H1 (cell line): Measurements from ENCODE around the gene FAAH. TPM values are rescaled to one million over a fixed set of nuclear protein-coding genes. Genes with fewer than 3 reads are reported as not detected.

Experiments used
- CTCF ChIA-PET: fragments of 300-600 bp; sonication (Branson Sonifier 250); formaldehyde crosslinking; loops from one replicate; lab custom pipeline; 2021; ENCODE audit not compliant: partially characterized antibody; lab: Charles Lee
- POLR2A ChIA-PET: fragments of 300-600 bp; sonication (Branson Sonifier 250); formaldehyde crosslinking; loops from one replicate; lab custom pipeline; 2021; ENCODE audit warnings: inconsistent platforms; ENCODE audit not compliant: partially characterized antibody; lab: Charles Lee
- DNase-seq, 2 experiments: peaks; one replicate each; pipeline versions ENCODE4 v3.0.0 to v3.0.0-alpha.2; 2010 to 2022; ENCODE audit warnings: low spot score in 2 of 2, low read depth in 1 of 2, mixed read lengths in 1 of 2
- FAIRE-seq: peaks from 2 replicates; lab custom pipeline; 2011; peaks lifted over from hg19 to GRCh38; lab: Jason Lieb, UNC
- H2AFZ ChIP-seq: 2 replicates; pipeline ENCODE4 v1.8.1; 2012; ENCODE audit warnings: low read length, inconsistent platforms
- H2AK5ac ChIP-seq: 2 replicates; pipeline ENCODE4 v1.6.1; 2013; ENCODE audit warnings: low read depth, low read length
- H2BK120ac ChIP-seq: replicated peaks from 2 replicates; pipeline ENCODE3; 2013; ENCODE audit warnings: low read depth, low read length, inconsistent platforms
- H2BK12ac ChIP-seq: 2 replicates; pipeline ENCODE4 v1.6.1; 2013; ENCODE audit warnings: low read depth, low read length
- H2BK15ac ChIP-seq: 2 replicates; pipeline ENCODE4 v1.6.1; 2013; ENCODE audit warnings: low read length
- H2BK20ac ChIP-seq: 2 replicates; pipeline ENCODE4 v1.6.1; 2013; ENCODE audit warnings: low read length
- H2BK5ac ChIP-seq: 2 replicates; pipeline ENCODE4 v1.6.1; 2013; ENCODE audit warnings: low read depth, low read length
- H3K14ac ChIP-seq: 2 replicates; pipeline ENCODE4 v1.6.1; 2013; ENCODE audit warnings: inconsistent platforms; ENCODE audit not compliant: insufficient read length
- H3K18ac ChIP-seq: 2 replicates; pipeline ENCODE4 v1.6.1; 2013; ENCODE audit warnings: low read length; ENCODE audit errors: extremely low read depth
- H3K23ac ChIP-seq: 2 replicates; pipeline ENCODE4 v1.6.1; 2013; ENCODE audit warnings: inconsistent platforms; ENCODE audit not compliant: insufficient read length
- H3K23me2 ChIP-seq: 2 replicates; pipeline ENCODE4 v1.6.1; 2013; ENCODE audit warnings: low read depth, low read length
- H3K27ac ChIP-seq: 2 replicates; pipeline ENCODE4 v1.6.1; 2011; ENCODE audit warnings: low read depth, low read length, inconsistent platforms
- H3K27me3 ChIP-seq, 4 experiments: replicated peaks in 1 of 4; 1 replicate in 1 of 4; 2 replicates in 3 of 4; pipeline versions ENCODE4 v1.6.1 to v1.8.1; 2011 to 2013; ENCODE audit warnings: low read length in 3 of 4, mild to moderate bottlenecking in 3 of 4, inconsistent platforms in 2 of 4, mixed read lengths in 2 of 4, moderate library complexity in 1 of 4; ENCODE audit not compliant: control insufficient read depth in 3 of 4, insufficient read depth in 3 of 4; ENCODE audit errors: extremely low read depth in 1 of 4
- H3K36me3 ChIP-seq, 4 experiments: 2 replicates each; pipeline versions ENCODE4 v1.6.1 to v1.8.1; 2011 to 2013; ENCODE audit warnings: mild to moderate bottlenecking in 4 of 4, low read length in 3 of 4, moderate library complexity in 2 of 4, control low read depth in 1 of 4, inconsistent platforms in 1 of 4; ENCODE audit not compliant: insufficient read depth in 4 of 4, control insufficient read depth in 2 of 4
- H3K4ac ChIP-seq: replicated peaks from 2 replicates; pipeline ENCODE3; 2013; ENCODE audit warnings: low read length, low read depth, mixed read lengths, inconsistent platforms; ENCODE audit not compliant: insufficient read length
- H3K4me1 ChIP-seq, 4 experiments: replicated peaks in 1 of 4; 1 replicate in 1 of 4; 2 replicates in 3 of 4; pipeline versions ENCODE4 v1.6.1 to v1.8.1; 2011 to 2013; ENCODE audit warnings: low read length in 3 of 4, inconsistent platforms in 2 of 4, mixed read lengths in 1 of 4; ENCODE audit not compliant: insufficient read depth in 4 of 4, control insufficient read depth in 3 of 4
- H3K4me2 ChIP-seq, 2 experiments: 2 replicates each; pipeline versions ENCODE4 v1.6.1 to v1.8.1; 2011 to 2013; ENCODE audit warnings: low read depth in 2 of 2, low read length in 2 of 2, control low read depth in 1 of 2, inconsistent platforms in 1 of 2, mild to moderate bottlenecking in 1 of 2; ENCODE audit not compliant: insufficient read depth in 1 of 2
- H3K4me3 ChIP-seq, 4 experiments: fragments of 200-600, 300-600 bp in 1 of 4; sonication (generic), shearing (Covaris generic), sonication (Bioruptor Twin) in 1 of 4; 2 replicates each; pipeline versions ENCODE4 v1.5.1 to v1.8.1; 2011 to 2016; ENCODE audit warnings: low read length in 4 of 4, low read depth in 3 of 4, control low read depth in 2 of 4, inconsistent platforms in 2 of 4, mild to moderate bottlenecking in 2 of 4, mixed read lengths in 1 of 4, moderate library complexity in 1 of 4; ENCODE audit not compliant: insufficient read depth in 2 of 4; ENCODE audit errors: extremely low read depth in 1 of 4
- H3K56ac ChIP-seq: replicated peaks from 2 replicates; pipeline ENCODE3; 2013; ENCODE audit warnings: low read depth, mild to moderate bottlenecking, mixed read lengths, low read length, inconsistent platforms; ENCODE audit not compliant: insufficient read length
- H3K79me1 ChIP-seq: 2 replicates; pipeline ENCODE4 v1.6.1; 2013; ENCODE audit warnings: low read depth, low read length, control low read depth
- H3K79me2 ChIP-seq, 2 experiments: 2 replicates each; pipeline versions ENCODE4 v1.6.1 to v1.8.1; 2012 to 2013; ENCODE audit warnings: low read length in 2 of 2, mild to moderate bottlenecking in 2 of 2, inconsistent platforms in 1 of 2; ENCODE audit not compliant: insufficient read depth in 2 of 2, control insufficient read depth in 1 of 2
- H3K9ac ChIP-seq, 4 experiments: replicated peaks in 1 of 4; 1 replicate in 1 of 4; 2 replicates in 3 of 4; pipeline versions ENCODE4 v1.6.1 to v1.8.1; 2011 to 2013; ENCODE audit warnings: low read depth in 3 of 4, low read length in 3 of 4, control low read depth in 2 of 4, mild to moderate bottlenecking in 2 of 4, moderate library complexity in 2 of 4, inconsistent platforms in 1 of 4; ENCODE audit errors: extremely low read depth in 1 of 4
- H3K9me3 ChIP-seq, 2 experiments: 2 replicates each; pipeline versions ENCODE4 v1.6.1 to v1.8.1; 2012 to 2013; ENCODE audit warnings: mild to moderate bottlenecking in 2 of 2, moderate library complexity in 2 of 2, control low read depth in 1 of 2, inconsistent platforms in 1 of 2, low read depth in 1 of 2, low read length in 1 of 2, mixed read lengths in 1 of 2; ENCODE audit not compliant: insufficient read depth in 2 of 2
- H4K20me1 ChIP-seq, 2 experiments: replicated peaks in 1 of 2; 2 replicates each; pipeline versions ENCODE3 to v1.8.1; 2011 to 2013; ENCODE audit warnings: inconsistent platforms in 2 of 2, low read length in 2 of 2, mild to moderate bottlenecking in 1 of 2; ENCODE audit not compliant: insufficient read depth in 2 of 2, control insufficient read depth in 1 of 2
- H4K5ac ChIP-seq: 2 replicates; pipeline ENCODE4 v1.6.1; 2013; ENCODE audit warnings: low read length, low read depth, mixed read lengths, inconsistent platforms; ENCODE audit not compliant: insufficient read length
- H4K8ac ChIP-seq: 2 replicates; pipeline ENCODE4 v1.8.0; 2013; ENCODE audit warnings: mild to moderate bottlenecking, moderate library complexity, low read length, inconsistent platforms; ENCODE audit not compliant: insufficient read depth; ENCODE audit errors: extremely low read depth
- H4K91ac ChIP-seq: replicated peaks from 2 replicates; pipeline ENCODE3; 2013; ENCODE audit warnings: low read length, mixed read lengths, inconsistent platforms; ENCODE audit not compliant: insufficient read length
- ASH2L ChIP-seq: fragments of 200-600, 300-600 bp; sonication (generic); IDR thresholded peaks from one replicate; pipeline ENCODE4 v1.7.1; 2017; ENCODE audit warnings: low read length
- FOSL1 ChIP-seq: IDR thresholded peaks from 2 replicates; pipeline ENCODE4 v1.6.1; 2011; ENCODE audit warnings: mild to moderate bottlenecking, low read depth, low read length, moderate library complexity; ENCODE audit not compliant: insufficient read depth
- KDM1A ChIP-seq: fragments of 200-600, 300-600 bp; sonication (generic); IDR thresholded peaks from 2 replicates; pipeline ENCODE4 v1.7.1; 2016; ENCODE audit warnings: mild to moderate bottlenecking, low read length, borderline replicate concordance
- MAX ChIP-seq: IDR thresholded peaks from 2 replicates; pipeline ENCODE4 v1.6.1; 2012; ENCODE audit warnings: inconsistent platforms
- RBBP5 ChIP-seq: IDR thresholded peaks from 2 replicates; pipeline ENCODE4 v1.7.1; 2012; ENCODE audit warnings: low read depth, mild to moderate bottlenecking, inconsistent platforms, low read length, moderate library complexity, borderline replicate concordance
- RFX5 ChIP-seq: IDR thresholded peaks from 2 replicates; pipeline ENCODE4 v1.6.1; 2011; ENCODE audit warnings: low read depth, low read length, improper control_type of control experiment, borderline replicate concordance
- SIX5 ChIP-seq: IDR thresholded peaks from 2 replicates; pipeline ENCODE4 v1.6.1; 2011; ENCODE audit warnings: mild to moderate bottlenecking, low read depth, low read length
- SP4 ChIP-seq: IDR thresholded peaks from 2 replicates; pipeline ENCODE4 v1.6.1; 2012; ENCODE audit warnings: low read length, inconsistent platforms
- TAF7 ChIP-seq: optimal IDR thresholded peaks from 2 replicates; pipeline ENCODE3; 2011; ENCODE audit warnings: low read depth, mild to moderate bottlenecking, inconsistent platforms, low read length, moderate library complexity, borderline replicate concordance
- YY1 ChIP-seq: IDR thresholded peaks from 2 replicates; pipeline ENCODE4 v1.6.1; 2011; ENCODE audit warnings: low read depth, mild to moderate bottlenecking, low read length
- WGBS, 2 experiments: shearing (Covaris generic) in 1 of 2; methylation state at CpG; one replicate each; pipeline versions ENCODE4 v1.1.6 to v1.1.7; 2013 to 2015; ENCODE audit warnings: low lambda C conversion rate in 2 of 2, mixed read lengths in 2 of 2, inconsistent platforms in 1 of 2, low coverage in 1 of 2, missing lambda C conversion rate in 1 of 2; ENCODE audit not compliant: insufficient replicate concordance in 2 of 2, insufficient coverage in 1 of 2, insufficient read length in 1 of 2; ENCODE audit errors: extremely low coverage in 1 of 2, missing lambda C conversion rate in 1 of 2; 5-methylcytosine and 5-hydroxymethylcytosine counted together
- polyA plus RNA-seq, 7 experiments: library from polyadenylated mRNA; depleted of rRNA in 3 of 7; stranded (reverse) in 5 of 7; unstranded in 2 of 7; fragments of >200 nt in 5 of 7; fragments of 200-250 nt in 2 of 7; gene quantifications; 1 replicate in 5 of 7; 2 replicates in 1 of 7; 4 replicates in 1 of 7; pipeline versions ENCODE4 v1.2.1 to v1.2.3, GENCODE V29; 2011 to 2013; ENCODE audit warnings: missing spikeins in 2 of 7, mixed read lengths in 2 of 7
- total RNA-seq: library from RNA; stranded (reverse); fragmentation: NEBNext Ultra II Directional; extraction: Animal tissue kit (Norgen Biotek cat#: 25700); gene quantifications from 2 replicates; pipeline ENCODE4 v1.2.1, GENCODE V29; 2021
- TF ChIP-seq, protein P1 (sequence below), 3 experiments: IDR thresholded peaks; 1 replicate in 2 of 3; 2 replicates in 1 of 3; pipeline versions ENCODE4 v1.5.1 to v1.6.1; 2011; ENCODE audit warnings: low read length in 3 of 3, mild to moderate bottlenecking in 3 of 3, inconsistent platforms in 2 of 3, low read depth in 1 of 3, moderate library complexity in 1 of 3; ENCODE audit not compliant: insufficient read depth in 1 of 3; ENCODE audit errors: control extremely low read depth in 1 of 3

FAAH gene
- total and polyA plus RNA-seq, 2 of the 8 experiments (the other 6 are each of a cell fraction or from before 2014, with no cell fraction given): 41.2 to 47.3 TPM

- Histone ChIP-seq H4K20me1 (no peaks in the 10 kb centered on the region), H2BK12ac (0 out of 2 replicates have a peak overlapping the region, but pooled peaks have one; percentile 2), H3K9me3 (no peaks in the 10 kb centered on the region), H3K36me3 (no peaks in the 10 kb centered on the region), H3K79me1 (no peaks in the 10 kb centered on the region), H3K23ac (no peak overlapping the region), H3K4me2 (no peak overlapping the region), H2AK5ac (no peak overlapping the region), H4K5ac (no peak overlapping the region), H3K27ac (no peak overlapping the region), H3K9ac (no peak overlapping the region), H4K8ac (no peak overlapping the region), H3K4me3 (no peak overlapping the region), H3K27me3 (no peaks in the 10 kb centered on the region; a peak in 2 of 7 replicates), H4K91ac (peak overlapping the region; percentile 33), H3K23me2 (peaks cover 4% of the 10 kb centered on the region; the same call in 1 of the 2 replicates), H3K56ac (no peak overlapping the region), H3K14ac (no peak overlapping the region), H3K79me2 (no peaks in the 10 kb centered on the region), H3K18ac (no peak overlapping the region), H2AFZ (no peak overlapping the region), H2BK15ac (no peak overlapping the region), H2BK120ac (no peak overlapping the region), H2BK20ac (no peak overlapping the region), H2BK5ac (no peak overlapping the region), H3K4ac (no peak overlapping the region), H3K4me1 (peaks cover 0 to 7% (median 2%) of the 10 kb centered on the region in 4 experiments; a peak in 3 of 7 replicates)
- no peak for FAIRE-seq
- no peak for DNase-seq
- ChIA-PET POLR2A (interaction anchor here (0.9 to 9.9 kb wide), 4 partner anchors 9 to 38 kb away, joined by 4 to 80 read pairs (median 8); no protein-coding TSS in a partner anchor), CTCF (interaction anchor here (0.9 to 27.2 kb wide), 17 partner anchors 8 to 191 kb away, joined by 3 to 513 read pairs (median 5); partner anchors contain the start of gene NSUN4)
- 81% methylated on average over 10 of the region's 10 CpGs; no CpG with 5 or more reads in 1 of the 2 experiments for WGBS, 2 experiments
- TF ChIP-seq YY1 (no peak), FOSL1 (no peak), RFX5 (no peak), SP4 (no peak), RBBP5 (no peak), KDM1A (no peak), ASH2L (no peak), MAX (no peak), TAF7 (no peak), SIX5 (no peak)
- TF ChIP-seq, protein P1, sequence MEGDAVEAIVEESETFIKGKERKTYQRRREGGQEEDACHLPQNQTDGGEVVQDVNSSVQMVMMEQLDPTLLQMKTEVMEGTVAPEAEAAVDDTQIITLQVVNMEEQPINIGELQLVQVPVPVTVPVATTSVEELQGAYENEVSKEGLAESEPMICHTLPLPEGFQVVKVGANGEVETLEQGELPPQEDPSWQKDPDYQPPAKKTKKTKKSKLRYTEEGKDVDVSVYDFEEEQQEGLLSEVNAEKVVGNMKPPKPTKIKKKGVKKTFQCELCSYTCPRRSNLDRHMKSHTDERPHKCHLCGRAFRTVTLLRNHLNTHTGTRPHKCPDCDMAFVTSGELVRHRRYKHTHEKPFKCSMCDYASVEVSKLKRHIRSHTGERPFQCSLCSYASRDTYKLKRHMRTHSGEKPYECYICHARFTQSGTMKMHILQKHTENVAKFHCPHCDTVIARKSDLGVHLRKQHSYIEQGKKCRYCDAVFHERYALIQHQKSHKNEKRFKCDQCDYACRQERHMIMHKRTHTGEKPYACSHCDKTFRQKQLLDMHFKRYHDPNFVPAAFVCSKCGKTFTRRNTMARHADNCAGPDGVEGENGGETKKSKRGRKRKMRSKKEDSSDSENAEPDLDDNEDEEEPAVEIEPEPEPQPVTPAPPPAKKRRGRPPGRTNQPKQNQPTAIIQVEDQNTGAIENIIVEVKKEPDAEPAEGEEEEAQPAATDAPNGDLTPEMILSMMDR (IDR thresholded peaks at IDR 0.05; ENCODE audit: control extremely low read depth in 1 of 3, insufficient read depth in 1 of 3, low read depth in 1 of 3, low read length in 3 of 3): no peak
Measured at GRCh38 chr1:46432781-46433327, 38.7 kb downstream of the FAAH start.
